Prostate gland (tissue), 2 donors: ENCODE results near the gene SLC22A14. TPM values are rescaled to one million over a fixed set of nuclear protein-coding genes. Genes with fewer than 3 reads are reported as not detected.

Source experiments
- DNase-seq: peaks from one replicate; pipeline ENCODE4 v3.0.0-alpha.2; 2019; ENCODE audit warnings: low spot score
- H3K27ac ChIP-seq, 2 donors: fragments of 200-600 bp; sonication (generic); 2 replicates each; pipeline ENCODE4 v1.5.1; 2017 to 2019
- H3K27me3 ChIP-seq: fragments of 200-600 bp; sonication (generic); replicated peaks from 2 replicates; pipeline ENCODE4 v1.5.1; 2019; ENCODE audit not compliant: insufficient read depth
- H3K36me3 ChIP-seq, 2 donors: fragments of 200-600 bp; sonication (generic); 1 replicate in 1 of 2; 2 replicates in 1 of 2; pipeline versions ENCODE4 v1.5.1 to v1.8.1; 2017 to 2019
- H3K4me1 ChIP-seq: fragments of 200-600 bp; sonication (generic); replicated peaks from 2 replicates; pipeline ENCODE4 v1.5.1; 2019
- H3K4me3 ChIP-seq, 2 donors: fragments of 200-600 bp; sonication (generic); 2 replicates each; pipeline ENCODE4 v1.5.1; 2017 to 2019
- H3K9me3 ChIP-seq: fragments of 200-600 bp; sonication (generic); 2 replicates; pipeline ENCODE4 v1.5.1; 2017
- POLR2A ChIP-seq: fragments of 450-650 bp; IDR thresholded peaks from one replicate; pipeline ENCODE4 v1.6.1; 2016; ENCODE audit warnings: antibody characterized with exemption, mild to moderate bottlenecking
- POLR2AphosphoS5 ChIP-seq: sonication (generic); formaldehyde crosslinking; IDR thresholded peaks from one replicate; pipeline ENCODE4 v1.6.1; 2017; ENCODE audit warnings: antibody characterized with exemption
- WGBS: methylation state at CpG from one replicate; pipeline ENCODE4 v1.1.5; 2018; 5-methylcytosine and 5-hydroxymethylcytosine counted together
- intact Hi-C: fragments of 100-400 bp; cut with DNase I; formaldehyde crosslinking; loops from one replicate; pipeline ENCODE4 v1.14.2; 2022
- total RNA-seq, 2 donors: library from RNA; depleted of rRNA; stranded (reverse); fragments of >200 nt; gene quantifications; one replicate each; pipeline ENCODE4 v1.1.0, GENCODE V29; 2016
- TF ChIP-seq, protein P1 (sequence below), 4 experiments: fragments of 200-600 bp in 2 of 4; fragments of 450-650 bp in 2 of 4; sonication (generic) in 2 of 4; IDR thresholded peaks; 1 replicate in 3 of 4; 2 replicates in 1 of 4; pipeline ENCODE4 v1.5.1; 2016 to 2019; ENCODE audit warnings: antibody characterized with exemption in 4 of 4, mild to moderate bottlenecking in 2 of 4, moderate library complexity in 2 of 4

SLC22A14 gene
- total RNA-seq, 2 donors from 2014 or later, result 0.64 to 1.5 TPM

DNA sequence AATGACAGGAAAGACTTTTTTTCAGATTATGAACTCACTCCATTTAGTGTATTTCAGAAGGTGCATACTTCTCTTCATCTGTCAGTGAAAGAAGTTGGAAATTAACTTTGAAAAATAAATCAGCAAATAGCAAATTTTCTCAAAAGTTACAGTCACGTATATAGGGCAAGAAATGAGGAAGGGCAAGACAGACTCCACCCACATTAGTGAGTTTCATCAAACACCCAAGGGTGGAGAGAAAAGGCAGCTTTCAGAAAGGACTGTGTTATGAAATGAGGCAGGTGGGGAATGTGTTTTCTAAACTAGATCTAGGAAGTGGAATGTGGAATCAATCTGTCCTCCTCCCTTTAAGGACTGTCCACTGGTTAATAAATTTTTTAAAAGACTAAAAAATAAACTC is 13.6 kb upstream of the SLC22A14 start:
- no peaks in the 10 kb centered on the region for H3K36me3 ChIP-seq
- no peaks in the 10 kb centered on the region for H3K4me1 ChIP-seq
- intact Hi-C loops, result no loop called here
- no peaks in the 10 kb centered on the region for H3K9me3 ChIP-seq
- 74% methylated on average over 1 of the region's 1 CpG for WGBS
- TF ChIP-seq POLR2AphosphoS5, result no peak
- no peak for TF ChIP-seq POLR2A
- TF ChIP-seq, protein P1, sequence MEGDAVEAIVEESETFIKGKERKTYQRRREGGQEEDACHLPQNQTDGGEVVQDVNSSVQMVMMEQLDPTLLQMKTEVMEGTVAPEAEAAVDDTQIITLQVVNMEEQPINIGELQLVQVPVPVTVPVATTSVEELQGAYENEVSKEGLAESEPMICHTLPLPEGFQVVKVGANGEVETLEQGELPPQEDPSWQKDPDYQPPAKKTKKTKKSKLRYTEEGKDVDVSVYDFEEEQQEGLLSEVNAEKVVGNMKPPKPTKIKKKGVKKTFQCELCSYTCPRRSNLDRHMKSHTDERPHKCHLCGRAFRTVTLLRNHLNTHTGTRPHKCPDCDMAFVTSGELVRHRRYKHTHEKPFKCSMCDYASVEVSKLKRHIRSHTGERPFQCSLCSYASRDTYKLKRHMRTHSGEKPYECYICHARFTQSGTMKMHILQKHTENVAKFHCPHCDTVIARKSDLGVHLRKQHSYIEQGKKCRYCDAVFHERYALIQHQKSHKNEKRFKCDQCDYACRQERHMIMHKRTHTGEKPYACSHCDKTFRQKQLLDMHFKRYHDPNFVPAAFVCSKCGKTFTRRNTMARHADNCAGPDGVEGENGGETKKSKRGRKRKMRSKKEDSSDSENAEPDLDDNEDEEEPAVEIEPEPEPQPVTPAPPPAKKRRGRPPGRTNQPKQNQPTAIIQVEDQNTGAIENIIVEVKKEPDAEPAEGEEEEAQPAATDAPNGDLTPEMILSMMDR (IDR thresholded peaks at IDR 0.05), result no peak
- H3K27ac ChIP-seq, result no peak overlapping the region
- DNase-seq, result no peak
- H3K27me3 ChIP-seq, result no peaks in the 10 kb centered on the region
- H3K4me3 ChIP-seq, result no peak overlapping the region

DNA sequence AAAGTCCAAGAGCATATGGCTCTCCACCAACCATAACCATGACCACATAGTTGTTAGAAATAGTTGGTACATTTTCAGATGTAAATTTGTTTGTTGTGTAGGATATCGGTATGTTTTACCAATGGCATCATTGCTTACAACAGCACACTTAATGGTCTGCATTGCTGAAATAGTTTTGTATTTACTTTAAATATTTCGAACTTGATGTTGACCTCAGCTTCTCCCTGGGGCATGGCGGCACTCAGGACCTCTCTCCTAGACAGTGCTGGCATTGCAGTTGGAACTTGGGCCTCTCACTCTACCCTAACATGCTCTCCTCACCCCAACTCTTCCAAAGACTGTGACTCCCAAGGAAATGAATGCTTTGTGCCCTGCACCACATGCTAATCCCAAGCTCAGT is 11.5 kb upstream of the SLC22A14 start:
- 90% methylated on average over 3 of the region's 3 CpGs for WGBS
- no peak for DNase-seq
- Histone ChIP-seq H3K27me3 (no peaks in the 10 kb centered on the region), H3K27ac (no peak overlapping the region), H3K4me3 (no peak overlapping the region), H3K9me3 (no peaks in the 10 kb centered on the region), H3K36me3 (no peaks in the 10 kb centered on the region), H3K4me1 (no peaks in the 10 kb centered on the region)
- intact Hi-C loops, result no loop called here
- TF ChIP-seq POLR2AphosphoS5, result no peak
- TF ChIP-seq, protein P1 (IDR thresholded peaks at IDR 0.05), result no peak
- no peak for TF ChIP-seq POLR2A

DNA sequence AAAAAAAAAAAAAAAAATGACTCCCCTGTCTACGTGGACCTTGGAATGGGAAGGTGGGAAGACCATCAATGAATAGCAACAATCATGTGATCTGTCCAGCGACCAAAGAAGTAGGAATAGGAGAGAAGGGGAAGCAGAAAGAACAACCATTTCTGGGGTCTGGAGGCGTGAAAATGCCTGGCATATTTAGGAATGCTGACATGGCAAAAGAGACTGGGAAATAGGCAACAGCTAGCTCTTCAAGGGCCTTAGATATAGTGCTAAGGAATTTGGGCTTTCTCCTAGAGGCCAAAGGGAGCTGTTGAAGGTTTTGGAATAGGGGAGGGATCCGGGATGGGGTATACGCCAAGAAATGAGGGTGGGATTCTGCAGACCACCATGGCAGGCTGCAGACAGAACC is 10.5 kb upstream of the SLC22A14 start:
- intact Hi-C loops, result no loop called here
- Histone ChIP-seq H3K9me3 (no peaks in the 10 kb centered on the region), H3K27me3 (no peaks in the 10 kb centered on the region), H3K4me1 (no peaks in the 10 kb centered on the region), H3K27ac (no peak overlapping the region), H3K36me3 (no peaks in the 10 kb centered on the region), H3K4me3 (no peak overlapping the region)
- no peak for DNase-seq
- 98% methylated on average over 5 of the region's 5 CpGs for WGBS
- TF ChIP-seq POLR2A, result no peak

DNA sequence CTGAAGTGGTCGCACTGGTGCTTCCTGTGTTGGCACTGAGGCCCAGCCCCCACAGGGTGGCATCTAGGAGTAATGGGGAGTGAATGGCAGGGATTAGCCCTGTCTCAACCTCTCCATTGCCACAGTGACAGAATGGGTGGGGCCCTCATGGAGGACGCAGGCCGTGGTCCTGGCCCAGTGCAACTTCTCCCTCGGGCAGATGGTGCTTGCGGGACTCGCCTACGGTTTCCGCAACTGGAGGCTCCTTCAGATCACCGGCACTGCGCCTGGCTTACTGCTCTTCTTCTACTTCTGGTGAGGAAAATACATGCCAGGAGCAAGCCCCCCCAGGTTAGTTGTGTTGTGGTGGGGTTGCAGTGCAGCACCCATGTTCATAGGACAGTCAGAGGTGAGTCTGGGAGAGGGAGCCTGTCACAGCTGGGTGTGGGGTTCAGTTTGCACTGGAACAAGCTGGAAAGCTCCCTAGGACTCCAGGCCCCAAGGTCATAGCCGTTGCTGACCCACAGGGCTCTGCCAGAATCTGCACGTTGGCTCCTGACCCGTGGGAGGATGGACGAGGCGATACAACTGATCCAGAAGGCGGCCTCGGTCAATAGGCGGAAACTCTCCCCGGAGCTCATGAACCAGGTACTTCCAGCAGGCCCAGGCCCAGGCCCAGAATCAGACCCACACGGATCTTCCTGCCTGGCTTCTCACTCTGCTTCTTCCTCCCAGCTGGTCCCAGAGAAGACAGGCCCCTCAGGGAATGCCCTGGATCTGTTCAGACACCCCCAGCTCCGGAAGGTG is 7.0 kb upstream of the SLC22A14 start:
- Histone ChIP-seq H3K9me3 (no peaks in the 10 kb centered on the region), H3K4me3 (no peak overlapping the region), H3K27ac (no peak overlapping the region), H3K4me1 (no peaks in the 10 kb centered on the region), H3K36me3 (no peaks in the 10 kb centered on the region), H3K27me3 (no peaks in the 10 kb centered on the region)
- no peak for DNase-seq
- TF ChIP-seq POLR2AphosphoS5 (no peak), POLR2A (no peak)
- TF ChIP-seq, protein P1 (IDR thresholded peaks at IDR 0.05), result no peak
- intact Hi-C loops, result no loop called here
- WGBS, result 96% methylated on average over 21 of the region's 21 CpGs

DNA sequence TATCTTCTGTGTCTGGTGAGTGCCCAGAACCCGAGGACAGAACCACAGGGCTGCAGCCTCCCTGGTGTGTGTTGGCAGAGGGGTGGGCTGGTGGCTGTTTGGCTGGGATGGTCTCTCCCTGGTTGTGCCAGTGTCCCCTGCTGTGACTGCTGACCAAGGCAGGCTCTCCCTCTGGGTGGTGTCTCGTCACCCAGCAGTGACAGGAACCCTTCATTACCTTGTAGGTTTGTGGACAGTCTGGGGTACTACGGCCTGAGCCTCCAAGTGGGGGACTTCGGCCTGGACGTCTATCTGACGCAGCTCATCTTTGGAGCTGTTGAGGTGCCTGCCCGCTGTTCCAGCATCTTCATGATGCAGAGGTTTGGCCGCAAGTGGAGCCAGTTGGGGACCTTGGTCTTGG is 6.4 kb upstream of the SLC22A14 start:
- Histone ChIP-seq H3K9me3 (no peaks in the 10 kb centered on the region), H3K27me3 (no peaks in the 10 kb centered on the region), H3K36me3 (no peaks in the 10 kb centered on the region), H3K27ac (no peak overlapping the region), H3K4me3 (no peak overlapping the region), H3K4me1 (no peaks in the 10 kb centered on the region)
- TF ChIP-seq, protein P1 (IDR thresholded peaks at IDR 0.05), result no peak
- TF ChIP-seq POLR2AphosphoS5, result no peak
- no peak for TF ChIP-seq POLR2A
- DNase-seq, result no peak
- intact Hi-C loops, result no loop called here
- 98% methylated on average over 8 of the region's 8 CpGs for WGBS
